Testis (tissue), 3 donors: Measurements from ENCODE around the gene YJU2. TPM values are rescaled to one million over a fixed set of nuclear protein-coding genes. Genes with fewer than 3 reads are reported as not detected.
"Not testable (repeated sequence)": the region's sequence is repeated elsewhere in the genome, so short reads cannot be mapped to it uniquely, and the experiment has no call there.

ENCODE experiments used
- DNase-seq: peaks from one replicate; pipeline ENCODE4 v3.0.0-alpha.2; 2019
- H3K27ac ChIP-seq, 2 donors: fragments of 200-600 bp; sonication (generic); one replicate each; pipeline ENCODE4 v1.5.1; 2019
- H3K27me3 ChIP-seq: fragments of 200-600 bp; sonication (generic); one replicate; pipeline ENCODE4 v1.5.1; 2019
- H3K36me3 ChIP-seq: fragments of 200-600 bp; sonication (generic); one replicate; pipeline ENCODE4 v1.5.1; 2017; ENCODE audit warnings: low read depth; ENCODE audit errors: missing control alignments
- H3K4me1 ChIP-seq: fragments of 200-600 bp; sonication (generic); one replicate; pipeline ENCODE4 v1.5.1; 2019
- H3K4me3 ChIP-seq, 2 donors: fragments of 200-600 bp; sonication (generic); one replicate each; pipeline ENCODE4 v1.5.1; 2017 to 2019
- H3K9me3 ChIP-seq: fragments of 200-600 bp; sonication (generic); one replicate; pipeline ENCODE4 v1.5.1; 2017
- POLR2A ChIP-seq: fragments of 450-650 bp; IDR thresholded peaks from one replicate; pipeline ENCODE4 v1.6.1; 2017; ENCODE audit warnings: antibody characterized with exemption, mild to moderate bottlenecking, moderate library complexity
- WGBS, 2 donors: methylation state at CpG; one replicate each; pipeline ENCODE4 v1.1.5; 2018; 5-methylcytosine and 5-hydroxymethylcytosine counted together
- intact Hi-C: fragments of 100-400 bp; cut with DNase I; formaldehyde crosslinking; loops from one replicate; pipeline ENCODE4 v1.15.1; 2023; ENCODE audit warnings: low total_unique reads
- polyA plus RNA-seq: library from polyadenylated mRNA; stranded (reverse); fragments of 350-450 nt; fragmentation: Illumina TruSeq; extraction: RNeasy Lipid Tissue Mini Kit (QIAGEN cat#74804); gene quantifications from one replicate; pipeline ENCODE4 v1.2.3, GENCODE V29; 2014; ENCODE audit warnings: low read depth, low replicate concordance; ENCODE audit not compliant: insufficient read depth
- total RNA-seq, 2 donors: library from RNA; depleted of rRNA; stranded (reverse); fragments of >200 nt; gene quantifications; one replicate each; pipeline ENCODE4 v1.2.3, GENCODE V29; 2016
- TF ChIP-seq, protein P1 (sequence below), 3 experiments: fragments of 450-650 bp in 2 of 3; fragments of 200-600 bp in 1 of 3; sonication (generic) in 1 of 3; IDR thresholded peaks; one replicate each; pipeline ENCODE4 v1.5.1; 2016 to 2019; ENCODE audit warnings: antibody characterized with exemption in 3 of 3, mild to moderate bottlenecking in 2 of 3, moderate library complexity in 1 of 3

The YJU2 gene
- total and polyA plus RNA-seq, 3 donors from 2014 or later = 26.1 to 36.6 (median 31.1) TPM

DNA sequence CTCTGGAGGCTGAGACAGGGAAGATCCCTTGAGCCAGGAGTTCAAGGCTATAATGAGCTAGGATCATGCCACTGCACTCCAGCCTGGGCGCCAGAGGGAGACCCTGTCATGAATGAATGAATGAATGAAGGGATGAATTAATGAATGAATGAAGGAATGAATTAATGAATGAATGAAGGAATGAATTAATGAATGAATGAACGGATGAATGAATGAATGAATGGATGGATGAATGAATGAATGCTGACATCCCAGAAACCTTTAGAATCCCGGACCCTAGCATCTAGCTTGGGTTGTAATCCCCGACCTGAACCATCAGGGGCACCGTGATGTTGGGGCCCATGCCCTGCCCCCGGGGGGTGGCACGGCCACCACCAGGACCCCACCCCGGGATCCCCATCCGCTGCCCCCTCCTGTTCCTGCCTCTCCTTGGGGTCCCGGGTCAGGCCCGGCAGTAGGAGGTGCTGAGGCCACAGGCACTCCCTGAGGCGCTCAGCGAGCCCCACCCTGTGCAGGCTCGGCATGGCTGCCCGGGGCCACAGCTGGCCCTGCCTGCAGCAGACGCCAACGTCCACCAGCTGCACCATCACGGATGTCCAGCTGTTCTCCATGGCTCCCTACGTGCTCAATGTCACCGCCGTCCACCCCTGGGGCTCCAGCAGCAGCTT, 14.1 kb upstream of the YJU2 start:
- no peak for DNase-seq
- peaks cover 6% of the 10 kb centered on the region for H3K4me1 ChIP-seq
- intact Hi-C loops = no loop called here
- H3K36me3 ChIP-seq = no peaks in the 10 kb centered on the region
- 42 to 49% methylated on average over 5 to 18 of the region's 21 CpGs for WGBS, 2 donors
- H3K4me3 ChIP-seq = no peak overlapping the region
- no peak overlapping the region for H3K27ac ChIP-seq
- no peaks in the 10 kb centered on the region for H3K9me3 ChIP-seq
- H3K27me3 ChIP-seq = no peaks in the 10 kb centered on the region
- TF ChIP-seq POLR2A = no peak
- TF ChIP-seq, protein P1, sequence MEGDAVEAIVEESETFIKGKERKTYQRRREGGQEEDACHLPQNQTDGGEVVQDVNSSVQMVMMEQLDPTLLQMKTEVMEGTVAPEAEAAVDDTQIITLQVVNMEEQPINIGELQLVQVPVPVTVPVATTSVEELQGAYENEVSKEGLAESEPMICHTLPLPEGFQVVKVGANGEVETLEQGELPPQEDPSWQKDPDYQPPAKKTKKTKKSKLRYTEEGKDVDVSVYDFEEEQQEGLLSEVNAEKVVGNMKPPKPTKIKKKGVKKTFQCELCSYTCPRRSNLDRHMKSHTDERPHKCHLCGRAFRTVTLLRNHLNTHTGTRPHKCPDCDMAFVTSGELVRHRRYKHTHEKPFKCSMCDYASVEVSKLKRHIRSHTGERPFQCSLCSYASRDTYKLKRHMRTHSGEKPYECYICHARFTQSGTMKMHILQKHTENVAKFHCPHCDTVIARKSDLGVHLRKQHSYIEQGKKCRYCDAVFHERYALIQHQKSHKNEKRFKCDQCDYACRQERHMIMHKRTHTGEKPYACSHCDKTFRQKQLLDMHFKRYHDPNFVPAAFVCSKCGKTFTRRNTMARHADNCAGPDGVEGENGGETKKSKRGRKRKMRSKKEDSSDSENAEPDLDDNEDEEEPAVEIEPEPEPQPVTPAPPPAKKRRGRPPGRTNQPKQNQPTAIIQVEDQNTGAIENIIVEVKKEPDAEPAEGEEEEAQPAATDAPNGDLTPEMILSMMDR (IDR thresholded peaks at IDR 0.05) = no peak

DNA sequence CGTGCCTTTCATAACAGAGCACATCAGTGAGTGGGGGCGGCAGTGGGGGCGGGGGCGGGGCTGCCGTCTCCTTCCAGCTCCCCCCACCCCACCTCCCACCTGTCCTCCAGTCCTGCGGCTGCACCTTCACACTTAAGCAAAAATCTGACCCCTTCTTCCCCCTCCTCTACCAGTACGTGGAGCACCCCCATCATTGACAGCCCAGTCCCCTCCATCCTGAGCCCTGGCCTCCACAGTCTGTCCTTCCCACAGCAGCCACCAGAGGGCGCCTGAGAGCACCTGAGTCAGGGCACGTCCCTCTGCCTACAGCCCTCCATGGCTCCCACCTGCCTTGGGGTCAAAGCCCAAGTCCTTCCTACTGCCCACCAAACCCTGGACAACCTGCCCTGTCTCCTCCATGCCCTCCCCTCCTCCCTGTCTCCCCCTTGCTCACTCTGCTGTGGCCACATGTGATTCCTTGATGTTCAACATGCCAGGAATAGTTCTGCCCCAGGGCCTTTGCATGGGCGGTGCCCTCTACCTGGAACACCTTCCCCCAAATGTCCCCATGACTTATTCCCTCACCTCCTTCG, 13.5 kb upstream of the YJU2 start:
- peak; percentile 53 for DNase-seq
- H3K27me3 ChIP-seq = no peaks in the 10 kb centered on the region
- H3K27ac ChIP-seq = no peak overlapping the region
- 28 to 41% methylated on average over 10 to 11 of the region's 11 CpGs for WGBS, 2 donors
- H3K36me3 ChIP-seq = no peaks in the 10 kb centered on the region
- TF ChIP-seq POLR2A = no peak
- TF ChIP-seq, protein P1 (IDR thresholded peaks at IDR 0.05) = peak; percentile 21 to 70 (median 52)
- no peaks in the 10 kb centered on the region for H3K9me3 ChIP-seq
- peaks cover 6% of the 10 kb centered on the region for H3K4me1 ChIP-seq
- intact Hi-C loops = no loop called here
- H3K4me3 ChIP-seq = no peak overlapping the region

DNA sequence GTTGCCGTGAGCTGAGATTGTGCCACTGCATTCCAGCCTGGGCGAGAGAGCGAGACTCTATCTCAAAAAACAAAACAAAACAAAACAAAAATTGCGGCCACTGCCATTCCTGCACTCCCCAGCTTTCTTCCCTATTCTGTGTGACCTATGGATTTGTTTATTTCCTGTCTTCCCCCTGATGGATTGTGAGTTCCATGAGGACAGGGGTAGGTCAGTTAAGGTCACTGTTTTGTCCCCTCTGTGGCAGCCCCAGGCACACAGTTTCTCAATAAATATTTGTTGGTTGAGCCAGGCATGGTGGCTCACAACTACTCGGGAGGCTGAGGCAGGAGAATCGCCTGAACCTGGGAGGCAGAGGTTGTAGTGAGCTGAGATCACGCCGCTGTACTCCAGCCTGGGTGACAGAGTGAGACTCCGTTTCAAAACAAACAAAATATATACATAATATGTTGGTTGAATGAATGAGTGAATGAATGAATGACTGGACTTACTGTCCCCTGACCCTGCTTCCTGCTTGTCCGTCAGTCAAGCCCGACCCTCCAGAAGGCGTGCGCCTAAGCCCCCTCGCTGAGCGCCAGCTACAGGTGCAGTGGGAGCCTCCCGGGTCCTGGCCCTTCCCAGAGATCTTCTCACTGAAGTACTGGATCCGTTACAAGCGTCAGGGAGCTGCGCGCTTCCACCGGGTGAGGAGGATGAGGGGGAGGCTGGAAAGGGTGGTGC, 12.6 kb upstream of the YJU2 start:
- H3K4me1 ChIP-seq = peaks cover under 1% of the 10 kb centered on the region
- 57 to 63% methylated on average over 21 of the region's 21 CpGs for WGBS, 2 donors
- no peak overlapping the region for H3K4me3 ChIP-seq
- H3K27ac ChIP-seq = no peak overlapping the region
- intact Hi-C loops = no loop called here
- no peaks in the 10 kb centered on the region for H3K27me3 ChIP-seq
- DNase-seq = no peak
- TF ChIP-seq, protein P1 (IDR thresholded peaks at IDR 0.05) = no peak
- no peak for TF ChIP-seq POLR2A
- H3K36me3 ChIP-seq = no peaks in the 10 kb centered on the region
- no peaks in the 10 kb centered on the region for H3K9me3 ChIP-seq

DNA sequence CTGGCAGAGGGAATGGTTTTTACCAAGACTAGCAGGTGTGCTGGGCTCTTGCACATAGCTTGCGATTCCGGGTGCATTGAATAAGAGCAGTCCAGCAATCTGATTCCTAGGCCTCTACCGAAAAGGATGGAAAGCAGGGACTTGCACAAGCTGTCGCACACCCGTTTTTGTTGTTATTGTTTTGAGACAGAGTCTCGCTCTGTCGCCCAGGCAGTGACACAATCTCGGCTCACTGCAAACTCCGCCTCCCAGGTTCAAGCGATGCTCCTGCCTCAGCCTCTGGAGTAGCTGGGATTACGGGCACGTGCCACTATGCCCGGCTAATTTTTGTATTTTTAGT, 12.0 kb upstream of the YJU2 start:
- WGBS, 2 donors = 75 to 79% methylated on average over 13 of the region's 13 CpGs
- Histone ChIP-seq H3K27ac (no peak overlapping the region), H3K36me3 (no peaks in the 10 kb centered on the region), H3K9me3 (no peaks in the 10 kb centered on the region), H3K4me3 (no peak overlapping the region), H3K4me1 (no peaks in the 10 kb centered on the region), H3K27me3 (no peaks in the 10 kb centered on the region)
- intact Hi-C loops = no loop called here
- DNase-seq = no peak
- TF ChIP-seq POLR2A = no peak
- TF ChIP-seq, protein P1 (IDR thresholded peaks at IDR 0.05) = no peak

DNA sequence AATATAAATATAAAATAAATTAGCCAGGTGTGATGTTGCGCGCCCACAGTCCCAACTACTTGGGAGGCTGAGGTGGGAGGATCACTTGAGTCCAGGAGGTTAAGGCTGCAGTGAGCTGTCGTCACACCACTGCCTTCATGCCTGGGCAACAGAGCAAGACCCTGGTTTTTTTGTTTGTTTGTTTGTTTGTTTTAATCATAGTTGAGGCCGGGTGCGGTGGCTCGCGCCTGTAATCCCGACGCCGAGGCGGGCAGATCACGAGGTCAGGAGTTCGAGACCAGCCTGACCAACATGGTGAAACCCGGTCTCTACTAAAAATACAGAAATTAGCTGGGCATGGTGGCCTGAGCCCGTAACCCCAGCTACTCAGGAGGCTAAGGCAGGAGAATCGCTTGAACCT, 9.4 kb upstream of the YJU2 start:
- H3K36me3 ChIP-seq, H3K4me1 ChIP-seq, intact Hi-C loops, H3K27ac ChIP-seq, DNase-seq, H3K9me3 ChIP-seq, H3K4me3 ChIP-seq, H3K27me3 ChIP-seq: not testable (repeated sequence)
- WGBS, 2 donors = 87 to 95% methylated on average over 16 of the region's 16 CpGs
